Activated CD4-positive, CD25-positive, alpha-beta regulatory T cell treated with anti-CD3 and anti-CD28 coated beads, Interleukin-2, amount 50 U/mL, for 24 hours (primary cell): ENCODE data around the gene NCMAP.

Experiments used
- ATAC-seq, 2 donors: fragments of 150-1000 bp; cut with Tn5 transposase; one replicate each; pipeline ENCODE4 v1.10.0; 2021; ENCODE audit warnings: mild to moderate bottlenecking in 1 of 2, moderate library complexity in 1 of 2

NCMAP gene

DNA sequence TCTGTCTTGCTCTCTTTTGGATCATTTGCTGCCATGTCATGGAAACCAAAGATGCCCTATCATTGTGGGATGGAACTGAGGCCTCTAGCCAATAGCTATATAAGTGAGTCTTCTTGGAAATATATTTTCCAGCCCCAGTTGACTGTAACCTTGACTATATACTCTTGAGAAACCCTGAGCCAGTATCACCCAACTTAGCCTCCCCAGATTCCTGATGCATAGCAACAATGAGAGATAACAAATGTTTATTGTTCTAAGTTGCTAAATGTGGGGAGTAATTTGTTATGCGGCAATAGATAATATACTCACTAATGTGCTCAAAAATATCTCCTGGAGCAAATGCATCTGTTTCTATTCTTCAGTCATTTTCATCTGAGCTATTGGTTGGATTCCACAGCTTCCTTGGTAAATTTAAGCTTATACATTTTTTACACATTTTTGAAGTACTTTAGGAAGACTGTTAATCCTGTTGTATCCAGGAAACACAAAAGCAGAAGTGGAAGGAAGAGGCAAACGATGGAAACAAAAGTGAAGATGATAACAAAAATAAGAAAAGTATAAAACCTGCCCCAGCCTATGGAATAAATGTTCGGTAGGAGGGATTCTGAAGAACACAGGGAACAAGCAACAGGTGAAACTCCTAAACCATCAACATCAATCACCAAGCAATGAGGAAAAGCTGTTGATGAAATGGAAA is 80.9 kb downstream of the NCMAP start:
- ATAC-seq, result no peak

DNA sequence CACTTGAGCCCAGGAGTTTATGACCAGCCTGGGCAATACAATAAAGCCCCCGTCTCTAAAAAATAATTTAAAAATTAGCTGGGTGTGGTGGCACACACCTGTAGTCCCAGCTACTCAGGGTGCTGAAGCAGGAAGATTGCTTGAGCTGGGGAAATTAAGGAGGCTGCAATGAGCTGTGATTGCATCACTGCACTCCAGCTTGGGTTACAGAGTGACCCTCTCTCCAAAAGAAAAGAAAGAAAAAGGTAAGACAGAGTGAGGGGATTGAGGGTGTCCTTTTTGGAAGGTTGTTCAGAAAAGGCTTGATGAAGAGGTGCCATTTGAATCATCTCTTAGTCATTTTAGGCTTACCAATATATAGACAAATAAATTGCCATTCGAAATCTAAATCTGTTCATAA is 83.2 kb downstream of the NCMAP start:
- ATAC-seq, result no peak

- ATAC-seq, result no peak
These were observed 84.0 kb downstream of the NCMAP start for GRCh38 chr1:24639881-24640280.

DNA sequence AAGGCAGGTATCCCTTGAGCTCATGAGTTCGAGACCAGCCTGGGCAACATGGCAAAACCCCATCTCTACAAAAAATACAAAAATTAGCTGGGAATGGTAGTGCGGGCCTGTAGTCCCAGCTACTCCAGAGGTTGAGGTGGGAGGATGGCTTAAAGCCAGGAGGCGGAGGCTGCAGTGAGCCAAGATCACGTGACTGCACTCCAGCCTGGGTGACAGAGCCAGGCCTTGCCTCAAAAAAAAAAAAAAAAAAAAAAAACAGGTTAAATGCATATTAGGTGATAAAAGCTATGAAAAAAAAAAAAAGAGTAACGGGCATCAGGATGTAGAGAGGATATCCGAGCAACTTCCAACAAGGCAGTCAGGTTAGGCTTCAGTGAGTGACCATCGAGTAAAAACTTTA is 84.4 kb downstream of the NCMAP start:
- no peak for ATAC-seq

GRCh38 chr1:24641646-24642151 is 85.8 kb downstream of the NCMAP start:
- no peak for ATAC-seq

- ATAC-seq, result peak; percentile 93 to 94
These were observed 86.8 kb downstream of the NCMAP start, which contains the start of gene SRRM1 for GRCh38 chr1:24642481-24643362. Gene SRRM1, plus strand, starts transcription at chr1:24643302. Its CDS starts 25 bp downstream, at chr1:24643327.

DNA sequence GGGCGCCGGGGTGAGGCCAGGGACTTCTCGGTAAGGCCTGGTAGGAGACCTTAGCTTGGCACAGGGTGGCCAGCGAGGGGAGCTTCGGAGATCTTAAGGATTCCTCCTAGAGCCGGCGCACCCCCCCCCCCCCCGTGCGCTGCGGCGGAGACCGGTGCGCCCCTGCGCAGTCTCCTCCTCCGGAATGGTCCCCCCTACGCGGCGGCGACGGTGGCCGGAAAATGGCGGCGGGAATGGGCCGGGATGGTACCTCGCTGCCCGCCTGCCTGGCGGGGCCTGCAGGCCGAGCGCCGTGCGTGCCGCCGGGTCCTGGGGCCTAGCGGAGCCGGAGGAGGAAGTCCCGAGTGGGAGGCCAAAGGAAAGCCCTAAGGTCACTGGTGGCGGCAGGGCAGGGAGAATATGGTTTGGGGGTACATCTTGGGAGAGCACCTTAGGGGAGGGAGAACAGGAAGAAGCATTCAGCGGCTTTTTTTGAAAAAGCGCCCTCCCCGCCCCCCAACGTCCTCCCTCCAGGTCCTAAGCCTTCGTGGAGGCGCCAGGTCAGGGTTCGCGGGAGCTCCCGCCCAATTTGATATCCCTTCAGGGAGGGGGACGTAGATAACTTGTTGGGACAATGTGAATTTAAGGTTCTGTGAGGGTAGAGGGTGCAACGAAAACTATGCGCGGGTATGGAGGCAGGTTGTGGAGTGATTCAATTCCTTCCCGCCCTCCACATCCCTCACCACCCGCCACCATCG is 87.6 kb downstream of the NCMAP start:
- peak; percentile 25 to 33 for ATAC-seq

DNA sequence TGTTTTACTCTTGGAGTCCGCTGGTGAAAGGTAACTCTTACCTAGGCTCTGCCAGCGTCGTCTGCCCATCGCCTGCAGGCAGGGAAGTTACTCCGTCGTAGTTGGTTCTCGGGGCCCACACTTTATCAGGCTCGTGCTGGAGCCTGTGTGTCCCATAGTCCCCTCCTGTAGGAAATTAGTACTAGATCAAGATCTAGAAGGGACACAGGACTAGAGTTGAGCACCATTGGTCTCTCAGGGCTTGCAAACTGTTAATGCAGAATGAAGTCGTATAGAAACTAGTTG is 88.2 kb downstream of the NCMAP start:
- no peak for ATAC-seq

DNA sequence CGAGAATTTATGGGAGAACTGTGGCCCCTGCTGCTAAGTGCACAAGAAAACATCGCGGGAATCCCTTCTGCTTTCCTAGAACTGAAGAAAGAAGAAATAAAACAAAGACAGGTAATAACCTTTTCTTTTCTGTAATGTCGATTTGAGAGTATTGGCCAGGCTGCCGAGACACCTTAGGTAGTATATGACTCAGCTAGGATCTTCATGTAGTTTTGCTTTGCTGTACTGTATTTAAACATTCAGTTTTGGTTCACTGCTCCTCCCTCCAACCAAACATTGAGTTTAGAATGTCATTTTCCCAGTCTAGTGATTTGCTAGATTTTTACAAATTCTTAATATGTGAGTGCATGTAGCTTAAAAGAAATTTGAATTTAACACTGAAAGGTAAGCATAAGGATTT is 93.0 kb downstream of the NCMAP start:
- ATAC-seq, result peak in 1 of 2 donors; percentile 51

DNA sequence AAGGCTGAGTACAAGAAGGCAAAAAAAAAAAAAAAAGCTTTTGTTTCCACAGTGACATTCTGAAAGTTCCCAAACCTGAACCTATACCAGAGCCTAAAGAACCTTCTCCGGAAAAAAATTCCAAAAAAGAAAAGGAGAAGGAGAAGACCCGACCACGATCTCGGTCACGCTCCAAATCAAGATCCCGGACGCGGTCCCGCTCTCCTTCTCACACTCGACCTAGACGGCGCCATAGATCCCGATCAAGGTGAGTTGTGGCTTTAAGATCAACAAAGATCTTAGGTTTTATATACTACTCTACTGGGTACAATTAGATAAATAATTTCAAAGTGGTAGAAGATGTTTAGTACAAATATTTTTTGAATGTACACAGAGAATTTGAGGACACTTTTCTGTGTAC is 96.5 kb downstream of the NCMAP start:
- ATAC-seq, result no peak

GRCh38 chr1:24654010-24654409 is 98.1 kb downstream of the NCMAP start:
- no peak for ATAC-seq

GRCh38 chr1:24656046-24656445 is 100.2 kb downstream of the NCMAP start:
- no peak for ATAC-seq

DNA sequence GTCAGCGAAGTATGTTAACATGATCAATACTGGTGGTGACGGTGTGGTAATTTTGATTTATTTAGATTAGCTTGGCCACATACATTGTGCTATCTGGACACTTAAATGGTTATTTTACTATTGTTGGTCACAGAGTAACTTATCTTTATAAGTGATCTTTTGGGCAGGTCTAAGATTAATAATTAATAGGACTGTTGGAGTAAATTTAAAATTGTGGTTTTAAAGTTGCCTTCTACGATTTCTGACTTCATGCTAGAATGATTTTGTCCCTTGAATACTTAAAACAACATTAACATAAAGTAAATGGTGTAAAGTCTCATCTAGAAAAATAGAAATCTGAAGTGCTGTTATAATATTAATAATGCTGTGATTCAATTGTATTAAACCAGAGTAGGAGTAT is 101.9 kb downstream of the NCMAP start:
- ATAC-seq, result no peak
